ENCODE results near the gene TTLL13.

GRCh38 chr15:90221246-90221900 is 28.0 kb upstream of the TTLL13 start:
- no peak for TF ChIP-seq POLR2A (IDR thresholded peaks at IDR 0.05; ENCODE audit: control extremely low read depth in 1 of 2, low read depth in 2 of 2, low read length in 2 of 2)
- TF ChIP-seq CEBPB (IDR thresholded peaks at IDR 0.05; ENCODE audit: low read depth, low read length) = no peak
- 0 out of 2 replicates have a peak, but pooled peaks have one; percentile 42 for TF ChIP-seq YY1 (IDR thresholded peaks at IDR 0.05; ENCODE audit: low read depth, low read length)
- TF ChIP-seq SP2 (IDR thresholded peaks at IDR 0.05; ENCODE audit: low read length) = no peak
- peak; percentile 95 for TF ChIP-seq CTCF (IDR thresholded peaks at IDR 0.05; ENCODE audit: control extremely low read depth in 1 of 3, insufficient read depth in 1 of 3, low read depth in 1 of 3, low read length in 3 of 3)
- TF ChIP-seq, protein P1, sequence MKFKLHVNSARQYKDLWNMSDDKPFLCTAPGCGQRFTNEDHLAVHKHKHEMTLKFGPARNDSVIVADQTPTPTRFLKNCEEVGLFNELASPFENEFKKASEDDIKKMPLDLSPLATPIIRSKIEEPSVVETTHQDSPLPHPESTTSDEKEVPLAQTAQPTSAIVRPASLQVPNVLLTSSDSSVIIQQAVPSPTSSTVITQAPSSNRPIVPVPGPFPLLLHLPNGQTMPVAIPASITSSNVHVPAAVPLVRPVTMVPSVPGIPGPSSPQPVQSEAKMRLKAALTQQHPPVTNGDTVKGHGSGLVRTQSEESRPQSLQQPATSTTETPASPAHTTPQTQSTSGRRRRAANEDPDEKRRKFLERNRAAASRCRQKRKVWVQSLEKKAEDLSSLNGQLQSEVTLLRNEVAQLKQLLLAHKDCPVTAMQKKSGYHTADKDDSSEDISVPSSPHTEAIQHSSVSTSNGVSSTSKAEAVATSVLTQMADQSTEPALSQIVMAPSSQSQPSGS (IDR thresholded peaks at IDR 0.05; ENCODE audit: low read length) = no peak
- no peak for TF ChIP-seq BRCA1 (IDR thresholded peaks at IDR 0.05; ENCODE audit: low read depth, low read length)
- TF ChIP-seq SAP30 (IDR thresholded peaks at IDR 0.05; ENCODE audit: insufficient read depth, insufficient replicate concordance, low read length) = no peak
- TF ChIP-seq ZNF274 (IDR thresholded peaks at IDR 0.05; ENCODE audit: borderline replicate concordance, extremely low read depth, low read length) = no peak
- TF ChIP-seq GTF2F1 (IDR thresholded peaks at IDR 0.05; ENCODE audit: borderline replicate concordance, low read depth, low read length) = no peak
